HEK293T (cell line): ENCODE data around the gene OR2T33.

Source experiments
- ARNT ChIP-seq: fragments of 450-650 bp; IDR thresholded peaks from 2 replicates; pipeline ENCODE4 v1.6.1; 2017; ENCODE audit warnings: mild to moderate bottlenecking
- BHLHE40 ChIP-seq: fragments of 450-650 bp; IDR thresholded peaks from 2 replicates; pipeline ENCODE4 v1.6.1; 2016; ENCODE audit warnings: mild to moderate bottlenecking, moderate library complexity, borderline replicate concordance
- CTBP1 ChIP-seq: fragments of 450-650 bp; IDR thresholded peaks from 2 replicates; pipeline ENCODE4 v1.6.1; 2016; ENCODE audit warnings: borderline replicate concordance
- FOXA1 ChIP-seq: fragments of 450-650 bp; IDR thresholded peaks from 2 replicates; pipeline ENCODE4 v1.6.1; 2016; ENCODE audit warnings: mild to moderate bottlenecking
- FOXK2 ChIP-seq: fragments of 450-650 bp; IDR thresholded peaks from 2 replicates; pipeline ENCODE4 v1.6.1; 2016; ENCODE audit warnings: mild to moderate bottlenecking
- FOXM1 ChIP-seq: fragments of 450-650 bp; IDR thresholded peaks from 2 replicates; pipeline ENCODE4 v1.6.1; 2017; ENCODE audit warnings: mild to moderate bottlenecking, borderline replicate concordance
- HDGF ChIP-seq: fragments of 450-650 bp; IDR thresholded peaks from 2 replicates; pipeline ENCODE4 v1.6.1; 2017; ENCODE audit warnings: antibody characterized with exemption, borderline replicate concordance
- L3MBTL2 ChIP-seq: fragments of 450-650 bp; conservative IDR thresholded peaks from 2 replicates; pipeline ENCODE4 v1.6.1; 2016; ENCODE audit warnings: mild to moderate bottlenecking
- LEF1 ChIP-seq: fragments of 450-650 bp; IDR thresholded peaks from 2 replicates; pipeline ENCODE4 v1.6.1; 2017; ENCODE audit warnings: mild to moderate bottlenecking, borderline replicate concordance
- NFRKB ChIP-seq: fragments of 450-650 bp; IDR thresholded peaks from 2 replicates; pipeline ENCODE4 v1.6.1; 2016; ENCODE audit warnings: mild to moderate bottlenecking, moderate library complexity
- PKNOX1 ChIP-seq: fragments of 450-650 bp; IDR thresholded peaks from 2 replicates; pipeline ENCODE4 v1.6.1; 2016
- SP1 ChIP-seq: fragments of 450-650 bp; IDR thresholded peaks from 2 replicates; pipeline ENCODE4 v1.6.1; 2017
- SUZ12 ChIP-seq: fragments of 450-650 bp; IDR thresholded peaks from 2 replicates; pipeline ENCODE4 v1.6.1; 2016; ENCODE audit warnings: mild to moderate bottlenecking
- TARDBP ChIP-seq: fragments of 450-650 bp; IDR thresholded peaks from 2 replicates; pipeline ENCODE4 v1.6.1; 2016

GRCh38 chr1:248268178-248268577, 9.6 kb downstream of the OR2T33 start:
- TF ChIP-seq FOXA1 (no peak), BHLHE40 (no peak), FOXK2 (no peak), TARDBP (no peak), CTBP1 (no peak), SUZ12 (no peak), HDGF (no peak), FOXM1 (no peak), NFRKB (no peak), ARNT (no peak), LEF1 (no peak), PKNOX1 (no peak), L3MBTL2 (no peak), SP1 (no peak)
